SK-N-SH (cell line): ENCODE results near the gene PDHB. TPM values are rescaled to one million over a fixed set of nuclear protein-coding genes. Genes with fewer than 3 reads are reported as not detected.

Experiments
- CTCF ChIA-PET: fragments of 300-600, 350-600 bp; formaldehyde crosslinking; extraction: SDS; loops from one replicate; lab custom pipeline; 2021; lab: Yijun Ruan, JAX
- POLR2A ChIA-PET: fragments of 350-600 bp; sonication (Branson Sonifier 250); formaldehyde crosslinking; extraction: SDS; loops from one replicate; lab custom pipeline; 2020; ENCODE audit warnings: antibody characterized with exemption, inconsistent platforms; lab: Yijun Ruan, JAX
- DNase-seq: peaks from one replicate; pipeline ENCODE4 v3.0.0; 2012
- H2AFZ ChIP-seq: fragments of 200-600 bp; sonication (generic); 2 replicates; pipeline ENCODE4 v1.8.1; 2016; ENCODE audit warnings: antibody characterized with exemption, mild to moderate bottlenecking, low read depth
- H3F3A ChIP-seq: fragments of 200-600 bp; sonication (generic); replicated peaks from 2 replicates; pipeline ENCODE3; 2016; ENCODE audit warnings: antibody characterized with exemption, mild to moderate bottlenecking; ENCODE audit not compliant: insufficient read depth
- H3K27ac ChIP-seq, 2 experiments: fragments of 200-500 bp in 1 of 2; fragments of 200-600 bp in 1 of 2; sonication (Bioruptor generic) in 1 of 2; sonication (generic), shearing (Covaris generic) in 1 of 2; 2 replicates each; pipeline versions ENCODE4 v1.5.1 to v1.6.1; 2014 to 2016; ENCODE audit warnings: low read depth in 2 of 2, inconsistent platforms in 1 of 2, low read length in 1 of 2, mild to moderate bottlenecking in 1 of 2, mixed read lengths in 1 of 2
- H3K27me3 ChIP-seq: fragments of 200-600 bp; sonication (generic), shearing (Covaris generic); 2 replicates; pipeline ENCODE4 v1.6.1; 2016; ENCODE audit warnings: mixed run types; ENCODE audit not compliant: insufficient read depth
- H3K36me3 ChIP-seq, 2 experiments: fragments of 200-500 bp in 1 of 2; fragments of 200-600 bp in 1 of 2; sonication (Bioruptor generic) in 1 of 2; sonication (generic) in 1 of 2; replicated peaks in 1 of 2; 2 replicates each; pipeline versions ENCODE3 to v1.5.1; 2014 to 2016; ENCODE audit warnings: low read length in 1 of 2, mild to moderate bottlenecking in 1 of 2; ENCODE audit not compliant: insufficient read depth in 2 of 2, control insufficient read depth in 1 of 2
- H3K4me1 ChIP-seq, 2 experiments: fragments of 200-500 bp in 1 of 2; fragments of 200-600 bp in 1 of 2; sonication (Bioruptor generic) in 1 of 2; sonication (generic), shearing (Covaris generic) in 1 of 2; 2 replicates each; pipeline versions ENCODE4 v1.5.1 to v1.6.1; 2014 to 2016; ENCODE audit warnings: low read depth in 1 of 2, low read length in 1 of 2, mixed run types in 1 of 2; ENCODE audit not compliant: insufficient read depth in 2 of 2, control insufficient read depth in 1 of 2
- H3K4me2 ChIP-seq: fragments of 200-600 bp; sonication (generic), shearing (Covaris generic); 2 replicates; pipeline ENCODE4 v1.6.1; 2017; ENCODE audit warnings: mixed run types
- H3K4me3 ChIP-seq, 2 experiments: fragments of 200-500 bp in 1 of 2; fragments of 200-600 bp in 1 of 2; sonication (Bioruptor generic) in 1 of 2; sonication (generic), shearing (Covaris generic) in 1 of 2; 2 replicates each; pipeline versions ENCODE4 v1.5.1 to v1.8.1; 2014 to 2016; ENCODE audit warnings: low read depth in 2 of 2, inconsistent platforms in 1 of 2, low read length in 1 of 2, mild to moderate bottlenecking in 1 of 2, mixed read lengths in 1 of 2, moderate library complexity in 1 of 2
- H3K79me2 ChIP-seq: fragments of 200-600 bp; sonication (generic); 2 replicates; pipeline ENCODE4 v1.8.1; 2017; ENCODE audit warnings: mild to moderate bottlenecking; ENCODE audit not compliant: insufficient read depth
- H3K9ac ChIP-seq: fragments of 200-600 bp; sonication (generic); 2 replicates; pipeline ENCODE4 v1.6.1; 2017; ENCODE audit warnings: mixed run types
- H3K9me2 ChIP-seq: fragments of 200-600 bp; sonication (generic); 2 replicates; pipeline ENCODE4 v1.6.1; 2017; ENCODE audit warnings: mixed run types
- H3K9me3 ChIP-seq: fragments of 200-600 bp; sonication (generic); 2 replicates; pipeline ENCODE4 v1.6.1; 2017; ENCODE audit warnings: mixed run types, mild to moderate bottlenecking, moderate library complexity
- H4K20me1 ChIP-seq: fragments of 200-600 bp; sonication (generic); 2 replicates; pipeline ENCODE4 v1.6.1; 2017; ENCODE audit warnings: mild to moderate bottlenecking, mixed run types; ENCODE audit not compliant: insufficient read depth
- CHD2 ChIP-seq: fragments of 150-350 bp; IDR thresholded peaks from 2 replicates; pipeline ENCODE4 v1.6.1; 2018; ENCODE audit warnings: low read length; ENCODE audit not compliant: partially characterized antibody
- EZH2phosphoT487 ChIP-seq: fragments of 200-600 bp; sonication (generic); IDR thresholded peaks from 2 replicates; pipeline ENCODE4 v1.6.1; 2017; ENCODE audit warnings: low read depth, mixed run types, mild to moderate bottlenecking, antibody characterized with exemption, moderate library complexity, borderline replicate concordance
- FOSL2 ChIP-seq: IDR thresholded peaks from 2 replicates; pipeline ENCODE4 v1.4.0; 2012; ENCODE audit warnings: low read depth, mild to moderate bottlenecking, moderate library complexity, borderline replicate concordance
- FOXM1 ChIP-seq: IDR thresholded peaks from 2 replicates; pipeline ENCODE4 v1.4.0; 2012; ENCODE audit warnings: low read depth, mild to moderate bottlenecking
- GABPA ChIP-seq: IDR thresholded peaks from 2 replicates; pipeline ENCODE4 v1.4.0; 2012; ENCODE audit warnings: low read depth, mild to moderate bottlenecking
- GATA2 ChIP-seq: sonication (generic); formaldehyde crosslinking; IDR thresholded peaks from 2 replicates; pipeline ENCODE4 v1.5.0; 2020; ENCODE audit warnings: mild to moderate bottlenecking, missing genetic modification reagents
- JUND ChIP-seq: IDR thresholded peaks from 2 replicates; pipeline ENCODE4 v1.4.0; 2012
- MEF2A ChIP-seq: IDR thresholded peaks from 2 replicates; pipeline ENCODE4 v1.4.0; 2012; ENCODE audit warnings: low read depth, borderline replicate concordance
- NFIC ChIP-seq: IDR thresholded peaks from 2 replicates; pipeline ENCODE4 v1.4.0; 2012; ENCODE audit warnings: borderline replicate concordance
- NRF1 ChIP-seq: IDR thresholded peaks from 2 replicates; pipeline ENCODE4 v1.6.1; 2012; ENCODE audit warnings: low read depth, mild to moderate bottlenecking, low read length
- POLR2AphosphoS5 ChIP-seq: IDR thresholded peaks from 2 replicates; pipeline ENCODE4 v1.6.1; 2012; ENCODE audit warnings: low read depth, low read length
- RAD21 ChIP-seq: IDR thresholded peaks from 2 replicates; pipeline ENCODE4 v1.6.1; 2012; ENCODE audit warnings: mild to moderate bottlenecking, low read length
- RCOR1 ChIP-seq: fragments of 150-350 bp; IDR thresholded peaks from 2 replicates; pipeline ENCODE4 v1.6.1; 2017; ENCODE audit warnings: antibody characterized with exemption, low read length
- RXRA ChIP-seq: IDR thresholded peaks from 2 replicates; pipeline ENCODE4 v1.4.0; 2012; ENCODE audit warnings: low read depth, mild to moderate bottlenecking, borderline replicate concordance
- TCF12 ChIP-seq: IDR thresholded peaks from 2 replicates; pipeline ENCODE4 v1.4.0; 2012
- TEAD4 ChIP-seq: IDR thresholded peaks from 2 replicates; pipeline ENCODE4 v1.4.0; 2012; ENCODE audit warnings: mild to moderate bottlenecking, borderline replicate concordance; ENCODE audit not compliant: insufficient read depth
- YY1 ChIP-seq: IDR thresholded peaks from 2 replicates; pipeline ENCODE4 v1.4.0; 2012; ENCODE audit warnings: low read depth, mild to moderate bottlenecking
- whole genome bisulfite sequencing: methylation state at CpG from one replicate; pipeline ENCODE4 v1.1.6; 2017; ENCODE audit warnings: low lambda C conversion rate; 5-methylcytosine and 5-hydroxymethylcytosine counted together
- polyA plus RNA-seq, 3 experiments: library from polyadenylated mRNA; depleted of rRNA; stranded (reverse); fragments of >200 nt; gene quantifications; 2 replicates each; pipeline ENCODE4 v1.2.3, GENCODE V29; 2012
- TF ChIP-seq, protein P1 (sequence below): fragments of 150-350 bp; IDR thresholded peaks from 2 replicates; pipeline ENCODE4 v1.6.1; 2016; ENCODE audit warnings: mild to moderate bottlenecking, low read depth, low read length
- TF ChIP-seq, protein P2 (sequence below): IDR thresholded peaks from 2 replicates; pipeline ENCODE4; 2012

Gene PDHB
- polyA plus RNA-seq, 1 of the 3 experiments (the other 2 are of a cell fraction): 87.5 TPM

DNA sequence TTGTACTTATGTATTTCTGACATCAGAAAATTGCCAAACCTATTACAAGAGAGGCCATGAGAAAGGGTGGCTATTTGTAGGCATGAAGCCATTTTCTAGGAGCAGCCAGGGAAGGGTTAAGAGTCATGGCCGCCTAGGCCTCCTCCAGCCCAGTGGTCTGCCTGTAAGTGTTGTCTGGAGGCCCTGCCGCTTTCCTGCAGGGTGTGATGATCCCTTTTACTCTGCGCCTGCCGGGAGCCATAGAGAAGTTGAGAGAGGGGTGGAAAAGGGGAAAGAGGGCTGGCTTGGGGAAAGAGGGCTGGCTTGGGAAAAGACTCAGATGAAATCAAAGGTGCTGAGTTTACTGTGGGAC is 29.2 kb upstream of the PDHB start:
- DNase-seq: no peak
- Histone ChIP-seq H3K27me3 (no peaks in the 10 kb centered on the region), H3F3A (no peaks in the 10 kb centered on the region), H3K9me2 (no peaks in the 10 kb centered on the region), H3K9me3 (no peaks in the 10 kb centered on the region), H3K4me3 (no peak overlapping the region), H3K4me1 (peaks cover 0 to 2% of the 10 kb centered on the region in 2 experiments; a peak in 1 of 4 replicates), H2AFZ (no peak overlapping the region), H4K20me1 (no peaks in the 10 kb centered on the region), H3K36me3 (no peaks in the 10 kb centered on the region), H3K27ac (no peak overlapping the region), H3K79me2 (no peaks in the 10 kb centered on the region), H3K4me2 (no peak overlapping the region), H3K9ac (no peak overlapping the region)
- 73% methylated on average over 4 of the region's 4 CpGs for WGBS
- POLR2A ChIA-PET: no interaction called here
- CTCF ChIA-PET: no interaction called here
- TF ChIP-seq, protein P1, sequence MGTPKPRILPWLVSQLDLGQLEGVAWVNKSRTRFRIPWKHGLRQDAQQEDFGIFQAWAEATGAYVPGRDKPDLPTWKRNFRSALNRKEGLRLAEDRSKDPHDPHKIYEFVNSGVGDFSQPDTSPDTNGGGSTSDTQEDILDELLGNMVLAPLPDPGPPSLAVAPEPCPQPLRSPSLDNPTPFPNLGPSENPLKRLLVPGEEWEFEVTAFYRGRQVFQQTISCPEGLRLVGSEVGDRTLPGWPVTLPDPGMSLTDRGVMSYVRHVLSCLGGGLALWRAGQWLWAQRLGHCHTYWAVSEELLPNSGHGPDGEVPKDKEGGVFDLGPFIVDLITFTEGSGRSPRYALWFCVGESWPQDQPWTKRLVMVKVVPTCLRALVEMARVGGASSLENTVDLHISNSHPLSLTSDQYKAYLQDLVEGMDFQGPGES: no peak
- TF ChIP-seq FOXM1: no peak
- TF ChIP-seq TEAD4: no peak
- TF ChIP-seq, protein P2, sequence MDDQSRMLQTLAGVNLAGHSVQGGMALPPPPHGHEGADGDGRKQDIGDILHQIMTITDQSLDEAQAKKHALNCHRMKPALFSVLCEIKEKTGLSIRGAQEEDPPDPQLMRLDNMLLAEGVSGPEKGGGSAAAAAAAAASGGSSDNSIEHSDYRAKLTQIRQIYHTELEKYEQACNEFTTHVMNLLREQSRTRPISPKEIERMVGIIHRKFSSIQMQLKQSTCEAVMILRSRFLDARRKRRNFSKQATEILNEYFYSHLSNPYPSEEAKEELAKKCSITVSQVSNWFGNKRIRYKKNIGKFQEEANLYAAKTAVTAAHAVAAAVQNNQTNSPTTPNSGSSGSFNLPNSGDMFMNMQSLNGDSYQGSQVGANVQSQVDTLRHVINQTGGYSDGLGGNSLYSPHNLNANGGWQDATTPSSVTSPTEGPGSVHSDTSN: no peak
- no peak for TF ChIP-seq GABPA
- no peak for TF ChIP-seq POLR2AphosphoS5
- no peak for TF ChIP-seq TCF12
- no peak for TF ChIP-seq NRF1

DNA sequence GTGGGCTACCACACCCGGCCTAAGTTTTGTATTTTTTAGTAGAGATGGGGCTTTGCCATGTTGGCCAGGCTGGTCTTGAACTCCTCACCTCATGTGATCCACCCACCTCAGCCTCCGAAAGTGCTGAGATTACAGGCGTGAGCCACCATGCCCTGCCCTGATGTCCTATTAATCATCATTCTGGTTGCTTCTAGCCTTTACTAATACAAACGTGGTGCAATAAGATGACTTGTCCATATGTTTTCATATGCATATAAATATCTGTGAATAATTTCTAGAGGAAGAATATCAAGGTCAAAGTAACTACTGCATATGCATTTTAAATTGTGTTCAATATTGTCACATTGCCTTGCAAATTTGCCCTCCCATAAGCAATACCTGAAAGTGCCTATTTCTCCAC is 25.5 kb upstream of the PDHB start:
- Histone ChIP-seq H2AFZ (no peak overlapping the region), H4K20me1 (no peaks in the 10 kb centered on the region), H3K9me3 (0 out of 2 replicates have a peak, but pooled peaks cover 5% of the 10 kb centered on the region), H3K9ac (no peak overlapping the region), H3K36me3 (no peaks in the 10 kb centered on the region), H3K4me3 (no peak overlapping the region), H3K4me2 (no peak overlapping the region), H3K9me2 (no peaks in the 10 kb centered on the region), H3K4me1 (peaks cover 0 to 2% of the 10 kb centered on the region in 2 experiments; a peak in 1 of 4 replicates), H3F3A (no peaks in the 10 kb centered on the region), H3K79me2 (no peaks in the 10 kb centered on the region), H3K27ac (no peak overlapping the region), H3K27me3 (no peaks in the 10 kb centered on the region)
- POLR2A ChIA-PET: no interaction called here
- WGBS: 84% methylated on average over 4 of the region's 4 CpGs
- TF ChIP-seq CHD2: no peak
- CTCF ChIA-PET: interaction anchor here (1.1 kb wide), 1 partner anchor 33 kb away, joined by 4 read pairs; the partner anchor contains the start of gene KCTD6
- DNase-seq: no peak

DNA sequence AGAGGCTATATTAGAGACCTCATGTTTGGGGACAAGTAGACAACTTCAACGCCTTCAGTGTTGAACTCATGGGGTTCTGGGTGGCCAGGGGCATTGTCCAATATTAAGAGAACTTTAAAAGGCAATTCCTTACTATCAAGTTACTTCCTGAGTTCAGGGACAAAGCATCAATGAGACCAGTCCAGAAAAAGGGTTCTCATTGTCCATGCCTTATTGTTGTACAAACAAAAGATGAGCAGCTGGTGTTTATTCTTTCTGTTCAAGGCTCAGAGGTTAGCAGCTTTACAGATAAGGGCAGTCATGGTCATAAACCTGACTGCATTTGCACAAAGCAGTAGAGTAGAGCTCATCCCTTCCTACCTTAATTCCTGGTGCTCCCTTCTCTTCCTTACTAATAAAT is 18.5 kb upstream of the PDHB start:
- H3K9me2 ChIP-seq: no peaks in the 10 kb centered on the region
- no peaks in the 10 kb centered on the region for H3K4me1 ChIP-seq
- no peaks in the 10 kb centered on the region for H3K27me3 ChIP-seq
- no peaks in the 10 kb centered on the region for H4K20me1 ChIP-seq
- H3K27ac ChIP-seq: no peak overlapping the region
- H3K36me3 ChIP-seq: no peaks in the 10 kb centered on the region
- H3K4me3 ChIP-seq: no peak overlapping the region
- H3K4me2 ChIP-seq: no peak overlapping the region
- H2AFZ ChIP-seq: no peak overlapping the region
- H3K9ac ChIP-seq: no peak overlapping the region
- no peaks in the 10 kb centered on the region for H3F3A ChIP-seq
- POLR2A ChIA-PET: no interaction called here
- DNase-seq: no peak
- no peaks in the 10 kb centered on the region for H3K79me2 ChIP-seq
- 0 out of 2 replicates have a peak, but pooled peaks cover 5% of the 10 kb centered on the region for H3K9me3 ChIP-seq
- WGBS: 8% methylated on average over 1 of the region's 1 CpG
- CTCF ChIA-PET: interaction anchor here (4.6 kb wide), 1 partner anchor 12 kb away, joined by 18 read pairs; no protein-coding TSS in a partner anchor
- TF ChIP-seq NRF1: no peak
- TF ChIP-seq MEF2A: no peak
- no peak for TF ChIP-seq FOSL2
- TF ChIP-seq RAD21: no peak
- TF ChIP-seq RCOR1: no peak
- no peak for TF ChIP-seq YY1
- no peak for TF ChIP-seq RXRA
- no peak for TF ChIP-seq NFIC
- TF ChIP-seq GABPA: no peak
- TF ChIP-seq POLR2AphosphoS5: no peak
- no peak for TF ChIP-seq GATA2 (CRISPR knock-in tag)
- no peak for TF ChIP-seq EZH2phosphoT487
- no peak for TF ChIP-seq CHD2
- TF ChIP-seq JUND: no peak
- TF ChIP-seq, protein P1: no peak
